Type B pancreatic cell (in vitro differentiated cells): ENCODE measurements around the gene ACOXL. TPM values are rescaled to one million over a fixed set of nuclear protein-coding genes. Genes with fewer than 3 reads are reported as not detected.

ENCODE experiments used
- DNase-seq: peaks from one replicate; pipeline ENCODE4 v3.0.0; 2021; ENCODE audit warnings: mixed read lengths; ENCODE audit not compliant: unreplicated experiment; ENCODE audit errors: extremely low spot score
- H3K27ac Mint-ChIP-seq: 2 replicates; pipeline ENCODE4 v1.8.0; 2021; ENCODE audit warnings: mild to moderate bottlenecking, mixed read lengths
- H3K27me3 Mint-ChIP-seq: 2 replicates; pipeline ENCODE4 v1.8.0; 2021; ENCODE audit warnings: mixed read lengths
- H3K36me3 Mint-ChIP-seq: 2 replicates; pipeline ENCODE4 v1.8.0; 2021; ENCODE audit warnings: mixed read lengths
- H3K4me1 Mint-ChIP-seq: one replicate; pipeline ENCODE4 v1.8.0; 2021; ENCODE audit warnings: mixed read lengths; ENCODE audit not compliant: unreplicated experiment
- H3K4me3 Mint-ChIP-seq: 2 replicates; pipeline ENCODE4 v1.8.0; 2021; ENCODE audit warnings: mild to moderate bottlenecking, mixed read lengths
- H3K9me3 Mint-ChIP-seq: 2 replicates; pipeline ENCODE4 v1.8.0; 2021; ENCODE audit warnings: mixed read lengths
- CTCF ChIP-seq: fragments of 200-600 bp; sonication (generic); conservative IDR thresholded peaks from 2 replicates; pipeline ENCODE4 v1.5.0; 2021; ENCODE audit warnings: antibody characterized with exemption, mild to moderate bottlenecking
- total RNA-seq: library from RNA; stranded (reverse); gene quantifications from 2 replicates; pipeline ENCODE4 v1.2.1, GENCODE V29; 2021; ENCODE audit warnings: low replicate concordance

The ACOXL gene
- total RNA-seq, 1 donor from 2014 or later: 1.4 TPM

- Mint-ChIP-seq H3K36me3 (no peaks in the 10 kb centered on the region), H3K9me3 (no peaks in the 10 kb centered on the region), H3K27me3 (peaks cover 3% of the 10 kb centered on the region), H3K27ac (no peak overlapping the region), H3K4me1 (peaks cover 4% of the 10 kb centered on the region), H3K4me3 (no peak overlapping the region)
- no peak for TF ChIP-seq CTCF
- DNase-seq: no peak
Observed at GRCh38 chr2:111102216-111102615, 369.8 kb downstream of the ACOXL start.

- Mint-ChIP-seq H3K27me3 (no peaks in the 10 kb centered on the region), H3K36me3 (no peaks in the 10 kb centered on the region), H3K4me1 (no peaks in the 10 kb centered on the region), H3K9me3 (no peaks in the 10 kb centered on the region), H3K4me3 (no peak overlapping the region), H3K27ac (no peak overlapping the region)
- TF ChIP-seq CTCF: no peak
- no peak for DNase-seq
Observed at GRCh38 chr2:111105926-111106325, 373.6 kb downstream of the ACOXL start.

GRCh38 chr2:111106706-111107105, 374.3 kb downstream of the ACOXL start:
- Mint-ChIP-seq H3K4me3 (no peak overlapping the region), H3K36me3 (no peaks in the 10 kb centered on the region), H3K4me1 (no peaks in the 10 kb centered on the region), H3K9me3 (no peaks in the 10 kb centered on the region), H3K27ac (no peak overlapping the region), H3K27me3 (no peaks in the 10 kb centered on the region)
- TF ChIP-seq CTCF: no peak
- DNase-seq: no peak

GRCh38 chr2:111108745-111109271, 376.4 kb downstream of the ACOXL start:
- Mint-ChIP-seq H3K9me3 (no peaks in the 10 kb centered on the region), H3K27me3 (peaks cover 5% of the 10 kb centered on the region), H3K27ac (no peak overlapping the region), H3K4me1 (no peaks in the 10 kb centered on the region), H3K36me3 (no peaks in the 10 kb centered on the region), H3K4me3 (no peak overlapping the region)
- no peak for DNase-seq
- TF ChIP-seq CTCF: no peak

- Mint-ChIP-seq H3K27me3 (peaks cover 18% of the 10 kb centered on the region), H3K36me3 (no peaks in the 10 kb centered on the region), H3K27ac (no peak overlapping the region), H3K4me3 (no peak overlapping the region), H3K9me3 (no peaks in the 10 kb centered on the region), H3K4me1 (no peaks in the 10 kb centered on the region)
- TF ChIP-seq CTCF: no peak
- DNase-seq: no peak
Observed at GRCh38 chr2:111111101-111111755, 378.9 kb downstream of the ACOXL start.
